DMS153 treated with DMSO at 0.1 percent for 48 hours (cell line): ENCODE results near the gene PCDHGA5.
"Not testable (repeated sequence)": the region's sequence is repeated elsewhere in the genome, so short reads cannot be mapped to it uniquely, and the experiment has no call there.

Source experiments
- DNase-seq: peaks from one replicate; lab custom pipeline; 2025; ENCODE audit not compliant: unreplicated experiment; lab: John Stamatoyannopoulos, UW

PCDHGA5 gene

DNA sequence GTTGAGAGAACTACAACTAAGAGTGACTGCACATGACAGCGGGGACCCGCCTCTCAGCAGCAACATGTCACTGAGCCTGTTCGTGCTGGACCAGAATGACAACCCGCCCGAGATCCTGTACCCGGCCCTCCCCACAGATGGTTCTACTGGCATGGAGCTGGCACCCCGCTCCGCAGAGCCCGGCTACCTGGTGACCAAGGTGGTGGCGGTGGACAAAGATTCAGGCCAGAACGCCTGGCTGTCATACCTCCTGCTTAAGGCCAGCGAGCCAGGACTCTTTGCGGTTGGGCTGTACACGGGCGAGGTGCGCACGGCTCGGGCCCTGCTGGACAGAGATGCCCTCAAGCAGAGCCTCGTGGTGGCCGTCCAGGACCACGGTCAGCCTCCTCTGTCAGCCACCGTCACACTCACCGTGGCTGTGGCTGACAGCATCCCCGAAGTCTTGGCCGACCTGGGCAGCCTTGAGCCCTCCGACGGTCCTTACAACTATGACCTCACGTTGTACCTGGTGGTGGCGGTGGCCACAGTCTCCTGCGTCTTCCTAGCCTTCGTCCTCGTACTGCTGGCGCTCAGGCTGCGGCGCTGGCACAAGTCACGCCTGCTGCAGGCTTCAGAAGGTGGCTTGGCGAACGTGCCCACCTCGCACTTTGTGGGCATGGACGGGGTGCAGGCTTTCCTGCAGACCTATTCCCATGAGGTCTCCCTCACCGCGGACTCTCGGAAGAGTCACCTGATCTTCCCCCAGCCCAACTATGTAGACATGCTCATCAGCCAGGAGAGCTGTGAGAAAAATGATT is 20.7 kb downstream of the PCDHGA5 start:
- DNase-seq, result no peak

DNA sequence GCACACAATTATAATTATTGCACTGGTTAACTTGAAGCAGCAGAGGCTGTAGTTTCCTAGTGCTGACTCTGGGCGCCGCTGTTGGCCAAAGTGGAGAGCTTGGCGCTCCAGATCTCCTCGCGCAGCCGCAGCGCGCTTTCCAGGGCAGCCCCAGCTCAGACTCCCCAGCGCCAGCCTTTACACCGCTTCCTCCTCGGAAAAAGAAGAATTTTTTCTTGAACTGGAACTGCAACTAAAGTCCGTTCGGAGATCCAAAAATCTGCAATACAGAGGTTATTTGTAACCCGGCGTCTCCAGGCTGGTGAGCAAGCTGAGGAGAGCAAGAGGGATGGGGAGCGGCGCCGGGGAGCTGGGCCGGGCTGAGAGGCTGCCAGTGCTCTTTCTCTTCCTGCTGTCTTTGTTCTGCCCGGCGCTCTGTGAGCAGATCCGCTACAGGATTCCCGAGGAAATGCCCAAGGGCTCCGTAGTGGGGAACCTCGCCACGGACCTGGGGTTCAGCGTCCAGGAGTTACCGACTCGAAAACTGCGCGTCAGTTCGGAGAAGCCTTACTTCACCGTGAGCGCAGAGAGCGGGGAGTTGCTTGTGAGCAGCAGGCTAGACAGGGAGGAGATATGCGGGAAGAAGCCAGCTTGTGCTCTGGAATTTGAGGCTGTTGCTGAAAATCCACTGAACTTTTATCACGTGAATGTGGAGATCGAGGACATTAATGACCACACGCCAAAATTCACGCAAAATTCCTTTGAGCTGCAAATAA is 23.8 kb downstream of the PCDHGA5 start, which contains the start of gene PCDHGB4:
TSS of gene PCDHGB4 (plus strand) at position 142 of the 755 bp plus-strand sequence. CDS start at position 329, 187 bp downstream.
- not testable (repeated sequence) for DNase-seq

DNA sequence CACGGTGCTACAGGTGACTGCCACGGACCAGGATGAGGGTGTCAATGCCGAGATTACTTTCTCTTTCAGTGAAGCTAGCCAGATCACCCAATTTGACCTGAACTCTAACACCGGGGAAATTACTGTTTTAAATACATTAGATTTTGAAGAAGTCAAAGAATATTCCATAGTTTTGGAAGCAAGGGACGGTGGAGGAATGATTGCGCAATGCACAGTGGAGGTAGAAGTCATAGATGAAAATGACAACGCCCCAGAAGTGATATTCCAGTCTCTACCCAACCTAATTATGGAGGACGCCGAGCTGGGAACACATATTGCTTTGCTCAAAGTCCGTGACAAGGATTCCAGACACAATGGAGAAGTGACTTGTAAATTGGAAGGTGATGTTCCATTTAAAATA is 24.7 kb downstream of the PCDHGA5 start:
- DNase-seq, result no peak

DNA sequence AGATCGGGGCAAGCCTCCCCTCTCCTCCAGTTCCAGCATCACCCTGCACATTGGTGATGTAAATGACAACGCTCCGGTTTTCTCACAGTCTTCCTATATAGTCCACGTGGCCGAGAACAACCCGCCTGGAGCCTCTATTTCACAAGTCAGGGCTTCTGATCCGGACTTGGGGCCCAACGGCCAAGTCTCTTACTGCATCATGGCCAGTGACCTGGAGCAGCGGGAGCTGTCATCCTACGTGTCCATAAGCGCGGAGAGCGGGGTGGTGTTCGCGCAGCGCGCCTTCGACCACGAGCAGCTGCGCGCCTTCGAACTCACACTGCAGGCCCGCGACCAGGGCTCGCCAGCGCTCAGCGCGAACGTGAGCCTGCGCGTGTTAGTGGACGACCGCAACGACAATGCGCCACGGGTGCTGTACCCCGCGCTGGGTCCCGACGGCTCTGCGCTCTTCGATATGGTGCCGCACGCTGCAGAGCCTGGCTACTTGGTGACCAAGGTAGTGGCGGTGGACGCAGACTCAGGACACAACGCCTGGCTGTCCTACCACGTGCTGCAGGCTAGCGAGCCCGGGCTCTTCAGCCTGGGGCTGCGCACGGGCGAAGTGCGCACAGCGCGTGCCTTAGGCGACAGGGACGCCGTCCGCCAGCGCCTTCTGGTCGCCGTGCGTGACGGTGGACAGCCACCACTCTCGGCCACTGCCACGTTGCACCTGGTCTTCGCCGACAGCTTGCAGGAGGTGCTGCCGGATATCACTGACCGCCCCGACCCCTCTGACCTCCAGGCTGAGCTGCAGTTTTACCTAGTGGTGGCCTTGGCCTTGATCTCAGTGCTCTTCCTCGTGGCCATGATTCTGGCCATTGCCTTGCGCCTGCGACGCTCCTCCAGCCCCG is 25.4 kb downstream of the PCDHGA5 start:
- DNase-seq, result no peak

DNA sequence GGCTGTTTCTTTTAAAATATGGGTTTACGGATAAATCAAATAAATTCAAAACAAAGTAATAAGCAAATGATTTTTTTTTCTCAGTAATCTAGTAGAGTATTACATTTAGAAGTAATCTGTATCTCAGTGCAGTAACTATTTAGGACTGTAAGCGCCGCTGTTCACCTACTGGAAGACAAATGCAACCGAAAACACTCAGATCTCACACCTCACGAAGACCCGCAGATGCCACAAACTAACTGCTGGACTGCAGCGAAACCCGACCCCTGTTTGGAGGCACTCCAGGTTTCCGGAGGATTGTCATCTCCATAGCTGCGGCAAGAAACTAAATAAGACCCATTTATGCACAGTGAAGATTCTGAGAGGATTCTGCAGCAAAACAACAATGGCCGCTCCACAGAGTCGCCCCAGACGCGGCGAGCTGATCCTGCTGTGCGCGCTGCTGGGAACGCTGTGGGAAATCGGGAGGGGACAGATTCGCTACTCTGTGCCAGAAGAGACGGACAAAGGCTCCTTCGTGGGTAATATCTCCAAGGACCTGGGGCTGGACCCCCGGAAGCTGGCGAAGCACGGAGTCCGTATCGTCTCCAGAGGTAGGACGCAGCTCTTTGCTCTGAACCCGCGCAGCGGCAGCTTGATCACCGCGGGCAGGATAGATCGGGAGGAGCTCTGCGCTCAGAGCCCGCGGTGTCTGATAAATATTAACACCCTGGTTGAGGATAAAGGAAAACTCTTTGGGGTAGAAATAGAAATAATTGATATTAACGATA is 28.7 kb downstream of the PCDHGA5 start, which contains the start of gene PCDHGA8:
TSS of gene PCDHGA8 (plus strand) at position 205 of the 770 bp plus-strand sequence. CDS start at position 386, 181 bp downstream.
- DNase-seq, result no peak

DNA sequence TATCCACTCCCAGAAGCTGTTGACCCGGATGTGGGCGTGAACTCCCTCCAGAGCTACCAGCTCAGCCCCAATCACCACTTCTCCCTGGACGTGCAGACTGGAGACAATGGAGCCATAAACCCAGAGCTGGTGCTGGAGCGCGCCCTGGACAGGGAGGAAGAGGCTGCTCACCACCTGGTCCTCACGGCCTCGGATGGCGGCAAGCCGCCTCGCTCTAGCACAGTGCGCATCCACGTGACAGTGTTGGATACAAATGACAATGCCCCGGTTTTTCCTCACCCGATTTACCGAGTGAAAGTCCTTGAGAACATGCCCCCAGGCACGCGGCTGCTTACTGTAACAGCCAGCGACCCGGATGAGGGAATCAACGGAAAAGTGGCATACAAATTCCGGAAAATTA is 29.3 kb downstream of the PCDHGA5 start:
- DNase-seq, result no peak

DNA sequence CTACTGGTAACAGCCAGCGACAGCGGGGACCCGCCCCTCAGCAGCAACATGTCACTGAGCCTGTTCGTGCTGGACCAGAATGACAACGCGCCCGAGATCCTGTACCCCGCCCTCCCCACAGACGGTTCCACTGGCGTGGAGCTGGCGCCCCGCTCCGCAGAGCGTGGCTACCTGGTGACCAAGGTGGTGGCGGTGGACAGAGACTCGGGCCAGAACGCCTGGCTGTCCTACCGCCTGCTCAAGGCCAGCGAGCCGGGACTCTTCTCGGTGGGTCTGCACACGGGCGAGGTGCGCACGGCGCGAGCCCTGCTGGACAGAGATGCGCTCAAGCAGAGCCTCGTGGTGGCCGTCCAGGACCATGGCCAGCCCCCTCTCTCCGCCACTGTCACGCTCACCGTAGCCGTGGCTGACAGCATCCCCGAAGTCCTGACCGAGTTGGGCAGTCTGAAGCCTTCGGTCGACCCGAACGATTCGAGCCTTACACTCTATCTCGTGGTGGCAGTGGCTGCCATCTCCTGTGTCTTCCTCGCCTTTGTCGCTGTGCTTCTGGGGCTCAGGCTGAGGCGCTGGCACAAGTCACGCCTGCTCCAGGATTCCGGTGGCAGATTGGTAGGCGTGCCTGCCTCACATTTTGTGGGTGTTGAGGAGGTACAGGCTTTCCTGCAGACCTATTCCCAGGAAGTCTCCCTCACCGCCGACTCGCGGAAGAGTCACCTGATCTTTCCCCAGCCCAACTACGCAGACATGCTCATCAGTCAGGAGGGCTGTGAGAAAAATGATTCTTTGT is 30.6 kb downstream of the PCDHGA5 start:
- not testable (repeated sequence) for DNase-seq

DNA sequence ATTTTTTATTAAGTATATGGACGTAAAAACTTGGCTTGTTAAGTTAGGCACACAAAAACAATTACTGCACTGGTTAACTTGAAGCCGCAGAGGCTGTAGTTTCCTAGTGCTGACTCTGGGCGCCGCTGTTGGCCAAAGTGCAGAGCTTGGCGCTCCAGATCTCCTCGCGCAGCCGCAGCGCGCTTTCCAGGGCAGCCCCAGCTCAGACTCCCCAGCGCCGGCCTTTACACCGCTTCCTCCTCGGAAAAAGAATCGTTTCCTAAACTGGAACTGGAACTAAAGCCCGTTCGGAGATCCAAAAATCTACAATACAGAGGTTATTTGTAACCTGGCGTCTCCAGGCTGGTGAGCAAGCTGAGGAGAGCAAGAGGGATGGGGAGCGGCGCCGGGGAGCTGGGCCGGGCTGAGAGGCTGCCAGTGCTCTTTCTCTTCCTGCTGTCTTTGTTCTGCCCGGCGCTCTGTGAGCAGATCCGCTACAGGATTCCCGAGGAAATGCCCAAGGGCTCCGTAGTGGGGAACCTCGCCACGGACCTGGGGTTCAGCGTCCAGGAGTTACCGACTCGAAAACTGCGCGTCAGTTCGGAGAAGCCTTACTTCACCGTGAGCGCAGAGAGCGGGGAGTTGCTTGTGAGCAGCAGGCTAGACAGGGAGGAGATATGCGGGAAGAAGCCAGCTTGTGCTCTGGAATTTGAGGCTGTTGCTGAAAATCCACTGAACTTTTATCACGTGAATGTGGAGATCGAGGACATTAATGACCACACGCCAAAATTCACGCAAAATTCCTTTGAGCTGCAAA is 34.0 kb downstream of the PCDHGA5 start, which contains the start of gene PCDHGB5:
TSS of gene PCDHGB5 (plus strand) at position 192 of the 796 bp plus-strand sequence. CDS start at position 373, 181 bp downstream.
- not testable (repeated sequence) for DNase-seq

DNA sequence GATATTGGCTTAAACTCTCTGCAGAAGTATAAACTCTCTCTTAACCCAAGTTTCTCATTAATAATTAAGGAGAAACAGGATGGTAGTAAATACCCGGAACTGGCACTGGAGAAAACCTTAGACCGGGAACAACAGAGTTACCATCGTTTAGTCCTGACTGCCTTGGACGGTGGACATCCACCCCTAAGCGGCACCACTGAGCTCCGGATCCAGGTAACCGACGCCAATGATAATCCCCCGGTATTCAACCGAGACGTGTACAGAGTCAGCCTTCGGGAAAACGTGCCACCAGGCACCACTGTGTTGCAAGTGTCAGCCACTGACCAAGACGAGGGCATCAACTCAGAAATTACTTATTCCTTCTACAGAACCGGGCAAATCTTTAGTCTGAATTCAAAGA is 34.6 kb downstream of the PCDHGA5 start:
- DNase-seq, result no peak

DNA sequence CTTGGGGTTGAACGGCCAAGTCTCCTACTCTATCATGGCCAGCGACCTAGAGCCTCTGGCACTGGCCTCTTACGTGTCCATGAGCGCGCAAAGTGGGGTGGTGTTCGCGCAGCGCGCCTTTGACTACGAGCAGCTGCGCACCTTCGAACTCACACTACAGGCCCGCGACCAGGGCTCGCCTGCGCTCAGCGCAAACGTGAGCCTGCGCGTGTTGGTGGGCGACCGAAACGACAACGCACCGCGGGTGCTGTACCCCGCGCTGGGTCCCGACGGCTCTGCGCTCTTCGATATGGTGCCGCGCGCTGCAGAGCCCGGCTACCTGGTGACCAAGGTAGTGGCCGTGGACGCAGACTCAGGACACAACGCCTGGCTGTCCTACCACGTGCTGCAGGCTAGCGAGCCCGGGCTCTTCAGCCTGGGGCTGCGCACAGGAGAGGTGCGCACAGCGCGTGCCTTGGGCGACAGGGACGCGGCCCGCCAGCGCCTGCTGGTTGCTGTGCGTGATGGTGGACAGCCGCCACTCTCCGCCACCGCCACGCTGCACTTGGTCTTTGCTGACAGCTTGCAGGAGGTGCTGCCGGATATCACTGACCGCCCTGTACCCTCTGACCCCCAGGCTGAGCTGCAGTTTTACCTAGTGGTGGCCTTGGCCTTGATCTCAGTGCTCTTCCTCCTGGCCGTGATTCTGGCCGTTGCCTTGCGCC is 35.7 kb downstream of the PCDHGA5 start:
- no peak for DNase-seq

DNA sequence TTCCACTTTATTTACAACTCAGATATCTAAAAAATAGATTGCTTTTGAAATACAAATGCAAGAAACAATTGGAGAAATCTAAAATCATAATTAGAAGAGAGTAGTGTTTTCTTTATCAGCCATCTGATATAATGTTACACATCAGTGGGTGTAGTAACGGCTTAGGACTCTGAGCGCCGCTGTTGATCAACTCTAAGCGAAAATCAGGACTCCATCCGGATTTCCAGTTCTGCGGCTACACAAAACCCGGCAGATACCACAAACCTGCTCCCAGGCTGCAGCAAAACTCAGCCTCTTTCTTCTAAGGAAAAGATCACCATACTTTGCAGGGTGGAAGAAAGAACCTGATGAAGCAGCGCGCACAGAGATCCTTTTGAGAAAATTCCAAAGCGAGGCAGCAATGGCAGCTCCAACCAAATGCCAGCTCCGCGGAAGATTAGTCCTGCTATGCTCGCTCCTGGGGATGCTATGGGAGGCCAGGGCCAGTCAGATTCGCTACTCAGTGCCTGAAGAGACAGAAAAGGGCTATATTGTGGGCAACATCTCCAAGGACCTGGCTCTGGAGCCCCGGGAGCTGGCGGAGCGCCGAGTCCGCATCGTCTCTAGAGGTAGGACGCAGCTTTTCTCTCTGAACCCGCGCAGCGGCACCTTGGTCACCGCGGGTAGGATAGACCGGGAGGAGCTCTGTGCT is 38.7 kb downstream of the PCDHGA5 start, which contains the start of gene PCDHGA9:
TSS of gene PCDHGA9 (plus strand) at position 226 of the 691 bp plus-strand sequence. CDS start at position 401, 175 bp downstream.
- DNase-seq, result no peak

DNA sequence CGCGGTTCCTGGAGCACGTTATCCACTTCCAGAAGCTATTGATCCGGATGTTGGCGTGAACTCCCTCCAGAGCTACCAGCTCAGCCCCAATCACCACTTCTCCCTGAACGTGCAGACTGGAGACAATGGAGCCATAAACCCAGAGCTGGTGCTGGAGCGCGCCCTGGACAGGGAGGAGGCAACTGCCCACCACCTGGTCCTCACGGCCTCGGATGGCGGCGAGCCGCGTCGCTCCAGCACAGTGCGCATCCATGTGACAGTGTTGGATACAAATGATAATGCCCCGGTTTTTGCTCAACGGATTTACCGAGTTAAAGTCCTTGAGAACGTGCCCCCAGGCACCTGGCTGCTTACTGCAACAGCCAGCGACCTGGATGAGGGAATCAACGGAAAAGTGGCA is 39.4 kb downstream of the PCDHGA5 start:
- DNase-seq, result no peak

DNA sequence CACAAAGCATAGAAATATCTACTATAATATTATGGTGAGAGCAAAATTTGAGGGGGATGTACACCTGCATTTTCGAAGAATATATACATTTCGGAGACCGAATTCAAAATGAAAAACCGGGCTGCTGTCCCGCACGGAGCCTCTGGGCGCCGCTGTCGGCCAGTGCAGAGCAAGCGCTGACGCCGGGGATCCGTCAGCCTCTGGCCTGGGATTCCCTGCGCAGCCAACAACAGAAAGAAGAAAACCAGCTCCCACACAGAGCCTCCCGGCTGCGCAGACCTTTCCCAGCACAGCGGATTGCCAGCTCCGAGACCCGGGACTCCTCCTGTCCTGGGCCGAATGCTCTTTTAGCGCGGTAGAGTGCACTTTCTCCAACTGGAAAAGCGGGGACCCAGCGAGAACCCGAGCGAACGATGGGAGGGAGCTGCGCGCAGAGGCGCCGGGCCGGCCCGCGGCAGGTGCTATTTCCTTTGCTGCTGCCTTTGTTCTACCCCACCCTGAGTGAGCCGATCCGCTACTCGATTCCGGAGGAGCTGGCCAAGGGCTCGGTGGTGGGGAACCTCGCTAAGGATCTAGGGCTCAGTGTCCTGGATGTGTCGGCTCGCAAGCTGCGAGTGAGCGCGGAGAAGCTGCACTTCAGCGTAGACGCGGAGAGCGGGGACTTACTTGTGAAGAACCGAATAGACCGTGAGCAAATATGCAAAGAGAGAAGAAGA is 44.0 kb downstream of the PCDHGA5 start, which contains the start of gene PCDHGB6:
TSS of gene PCDHGB6 (plus strand) at position 232 of the 716 bp plus-strand sequence. CDS start at position 414, 182 bp downstream.
- DNase-seq, result not testable (repeated sequence)

DNA sequence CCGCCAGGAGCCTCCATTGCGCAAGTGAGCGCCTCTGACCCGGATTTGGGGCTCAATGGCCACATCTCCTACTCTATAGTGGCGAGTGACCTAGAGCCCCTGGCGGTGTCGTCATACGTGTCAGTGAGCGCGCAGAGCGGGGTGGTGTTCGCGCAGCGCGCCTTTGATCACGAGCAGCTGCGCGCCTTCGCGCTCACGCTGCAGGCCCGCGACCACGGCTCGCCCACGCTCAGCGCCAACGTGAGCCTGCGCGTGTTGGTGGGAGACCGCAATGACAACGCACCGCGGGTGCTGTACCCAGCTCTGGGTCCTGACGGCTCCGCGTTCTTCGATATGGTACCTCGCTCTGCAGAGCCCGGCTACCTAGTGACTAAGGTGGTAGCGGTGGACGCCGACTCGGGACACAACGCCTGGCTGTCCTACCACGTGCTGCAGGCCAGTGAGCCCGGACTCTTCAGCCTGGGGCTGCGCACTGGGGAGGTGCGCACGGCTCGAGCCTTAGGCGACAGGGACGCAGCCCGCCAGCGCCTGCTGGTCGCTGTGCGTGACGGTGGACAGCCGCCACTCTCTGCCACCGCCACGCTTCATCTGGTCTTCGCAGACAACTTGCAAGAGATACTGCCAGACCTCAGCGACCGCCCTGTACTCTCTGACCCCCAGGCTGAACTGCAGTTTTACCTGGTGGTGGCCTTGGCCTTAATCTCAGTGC is 45.8 kb downstream of the PCDHGA5 start:
- no peak for DNase-seq

DNA sequence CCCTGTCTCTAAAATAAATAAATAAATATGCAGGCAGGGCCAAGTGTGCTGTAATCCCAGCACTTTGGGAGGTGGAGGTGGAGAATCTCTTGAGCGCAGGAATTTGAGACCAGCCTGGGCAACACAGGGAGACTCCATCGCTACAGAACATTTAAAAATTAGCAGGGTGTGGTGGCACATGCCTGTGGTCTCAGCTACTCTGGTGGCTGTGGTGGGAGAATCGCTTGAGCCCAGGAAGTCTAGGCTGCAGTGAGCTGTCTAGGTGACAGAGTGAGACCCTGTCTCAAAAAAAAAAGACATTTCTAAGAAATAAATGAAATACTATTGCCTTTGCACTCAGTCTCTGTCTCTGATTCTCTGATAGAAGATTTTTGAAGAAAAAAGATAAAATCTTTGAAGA is 47.6 kb downstream of the PCDHGA5 start:
- no peak for DNase-seq
